Spinal cord (tissue), 10 donors: ENCODE data around the gene UBE2J1. TPM values are rescaled to one million over a fixed set of nuclear protein-coding genes. Genes with fewer than 3 reads are reported as not detected.

Source experiments
- DNase-seq, 6 donors: peaks; one replicate each; pipeline versions ENCODE4 v3.0.0 to v3.0.0-alpha.2; 2013 to 2015; ENCODE audit warnings: low spot score in 6 of 6, low read depth in 4 of 6
- H3K27ac ChIP-seq: one replicate; pipeline ENCODE4 v1.5.1; 2013; ENCODE audit warnings: low read depth, low read length, control low read depth
- H3K27me3 ChIP-seq: one replicate; pipeline ENCODE4 v1.6.1; 2013; ENCODE audit warnings: low read length; ENCODE audit not compliant: control insufficient read depth, insufficient read depth
- H3K36me3 ChIP-seq: one replicate; pipeline ENCODE4 v1.6.1; 2013; ENCODE audit warnings: low read length; ENCODE audit not compliant: control insufficient read depth, insufficient read depth
- H3K4me1 ChIP-seq: one replicate; pipeline ENCODE4 v1.6.1; 2013; ENCODE audit warnings: low read length; ENCODE audit not compliant: control insufficient read depth, insufficient read depth
- H3K4me3 ChIP-seq: one replicate; pipeline ENCODE4 v1.5.1; 2013; ENCODE audit warnings: low read depth, low read length, control low read depth
- H3K9me3 ChIP-seq: one replicate; pipeline ENCODE4 v1.6.1; 2013; ENCODE audit warnings: low read length; ENCODE audit not compliant: control insufficient read depth, insufficient read depth
- WGBS: methylation state at CpG from one replicate; pipeline ENCODE4 v1.1.5; 2013; ENCODE audit warnings: missing lambda C conversion rate; ENCODE audit not compliant: insufficient coverage; 5-methylcytosine and 5-hydroxymethylcytosine counted together
- polyA plus RNA-seq, 2 donors: library from polyadenylated mRNA; unstranded; fragments of 120-200 nt; gene quantifications; one replicate each; pipeline ENCODE4 v1.2.1, GENCODE V29; 2013; ENCODE audit not compliant: insufficient read length in 2 of 2
- total RNA-seq, 2 donors: library from RNA; depleted of rRNA in 1 of 2; stranded (reverse); fragments of 120-200 nt in 1 of 2; fragments of >200 nt in 1 of 2; gene quantifications; one replicate each; pipeline versions ENCODE4 v1.2.3 to v1.2.4, GENCODE V29; 2013 to 2014
- donor health status: healthy.

Gene UBE2J1
- total and polyA plus RNA-seq, 4 donors, result 38.1 to 66.0 (median 50.5) TPM

GRCh38 chr6:89335164-89335563, 17.4 kb downstream of the UBE2J1 start:
- DNase-seq, result no peak
- Histone ChIP-seq H3K4me3 (no peak overlapping the region), H3K4me1 (no peaks in the 10 kb centered on the region), H3K27ac (no peak overlapping the region), H3K36me3 (peaks cover 18% of the 10 kb centered on the region), H3K9me3 (no peaks in the 10 kb centered on the region), H3K27me3 (no peaks in the 10 kb centered on the region)
- WGBS, result no CpG with 5 or more reads among the region's 3 CpGs

- H3K4me1 ChIP-seq, result no peaks in the 10 kb centered on the region
- no CpG with 5 or more reads among the region's 1 CpG for WGBS
- H3K27ac ChIP-seq, result no peak overlapping the region
- no peaks in the 10 kb centered on the region for H3K27me3 ChIP-seq
- H3K36me3 ChIP-seq, result peaks cover 10% of the 10 kb centered on the region
- no peak for DNase-seq
- H3K9me3 ChIP-seq, result no peaks in the 10 kb centered on the region
- no peak overlapping the region for H3K4me3 ChIP-seq
These were observed 21.6 kb downstream of the UBE2J1 start for GRCh38 chr6:89330910-89331309.

GRCh38 chr6:89328976-89329375, 23.5 kb downstream of the UBE2J1 start:
- no peak overlapping the region for H3K4me3 ChIP-seq
- no peak for DNase-seq
- H3K9me3 ChIP-seq, result no peaks in the 10 kb centered on the region
- H3K36me3 ChIP-seq, result peaks cover 3% of the 10 kb centered on the region
- no peaks in the 10 kb centered on the region for H3K27me3 ChIP-seq
- no peak overlapping the region for H3K27ac ChIP-seq
- WGBS, result no CpG with 5 or more reads among the region's 1 CpG
- H3K4me1 ChIP-seq, result no peaks in the 10 kb centered on the region

DNA sequence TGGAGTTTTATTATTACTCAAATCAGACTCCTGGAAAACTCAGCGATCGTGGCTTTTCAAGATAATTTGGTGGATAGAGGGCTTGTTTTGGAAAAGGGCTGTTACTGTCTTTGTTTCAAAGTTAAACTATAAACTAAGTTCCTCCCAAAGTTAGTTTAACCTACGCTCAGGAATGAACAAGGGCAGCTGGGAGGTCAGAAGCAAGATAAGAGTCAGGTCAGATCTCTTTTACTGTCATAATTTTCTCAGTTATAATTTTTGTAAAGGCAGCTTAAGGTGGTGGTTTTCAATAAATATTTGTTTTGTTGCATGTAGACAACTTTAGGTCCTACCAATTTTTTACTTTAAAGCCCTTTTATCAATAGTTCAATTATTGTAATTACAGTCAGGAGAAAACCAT, 28.2 kb downstream of the UBE2J1 start:
- no CpG with 5 or more reads among the region's 3 CpGs for WGBS
- H3K4me1 ChIP-seq, result no peaks in the 10 kb centered on the region
- no peak overlapping the region for H3K4me3 ChIP-seq
- no peak for DNase-seq
- H3K36me3 ChIP-seq, result no peaks in the 10 kb centered on the region
- no peaks in the 10 kb centered on the region for H3K9me3 ChIP-seq
- H3K27ac ChIP-seq, result no peak overlapping the region
- H3K27me3 ChIP-seq, result no peaks in the 10 kb centered on the region

GRCh38 chr6:89323511-89323971, 29.0 kb downstream of the UBE2J1 start:
- no peak overlapping the region for H3K4me3 ChIP-seq
- H3K27ac ChIP-seq, result no peak overlapping the region
- H3K4me1 ChIP-seq, result no peaks in the 10 kb centered on the region
- no peak for DNase-seq
- H3K27me3 ChIP-seq, result no peaks in the 10 kb centered on the region
- no peaks in the 10 kb centered on the region for H3K9me3 ChIP-seq
- H3K36me3 ChIP-seq, result no peaks in the 10 kb centered on the region
- WGBS, result no CpG with 5 or more reads among the region's 3 CpGs

GRCh38 chr6:89321131-89321970, 31.2 kb downstream of the UBE2J1 start:
- Histone ChIP-seq H3K27me3 (no peaks in the 10 kb centered on the region), H3K27ac (no peak overlapping the region), H3K9me3 (no peaks in the 10 kb centered on the region), H3K36me3 (no peaks in the 10 kb centered on the region), H3K4me1 (no peaks in the 10 kb centered on the region), H3K4me3 (no peak overlapping the region)
- WGBS, result 92% methylated on average over 7 of the region's 9 CpGs
- DNase-seq, result no peak

- no peaks in the 10 kb centered on the region for H3K36me3 ChIP-seq
- no peak overlapping the region for H3K27ac ChIP-seq
- no peaks in the 10 kb centered on the region for H3K4me1 ChIP-seq
- H3K27me3 ChIP-seq, result no peaks in the 10 kb centered on the region
- DNase-seq, result no peak
- no peaks in the 10 kb centered on the region for H3K9me3 ChIP-seq
- 93% methylated on average over 4 of the region's 6 CpGs for WGBS
- H3K4me3 ChIP-seq, result no peak overlapping the region
These were observed 32.4 kb downstream of the UBE2J1 start for GRCh38 chr6:89320012-89320559.

DNA sequence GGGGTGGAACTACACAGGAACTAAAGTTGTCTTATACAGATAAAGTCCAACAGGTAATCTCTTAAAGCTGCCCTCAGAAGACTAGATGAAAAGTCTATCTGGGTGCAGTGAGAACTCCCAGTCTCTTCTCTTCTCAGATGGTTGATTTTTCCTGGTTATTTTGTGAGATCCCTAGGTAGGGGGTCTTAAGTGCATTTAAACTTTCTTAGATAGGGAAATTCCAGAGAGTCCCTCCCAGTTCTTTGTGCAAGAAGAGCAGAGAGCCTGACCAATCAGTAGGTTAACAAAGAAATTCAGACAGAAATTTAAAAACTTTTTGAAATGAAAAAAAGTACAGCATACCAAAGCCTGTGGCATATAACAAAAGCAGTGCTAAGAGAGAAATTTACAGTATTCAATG, 35.5 kb downstream of the UBE2J1 start:
- peaks cover 16% of the 10 kb centered on the region for H3K4me1 ChIP-seq
- no peak overlapping the region for H3K4me3 ChIP-seq
- no peak overlapping the region for H3K27ac ChIP-seq
- no peaks in the 10 kb centered on the region for H3K27me3 ChIP-seq
- no peak for DNase-seq
- no peaks in the 10 kb centered on the region for H3K9me3 ChIP-seq
- H3K36me3 ChIP-seq, result no peaks in the 10 kb centered on the region

DNA sequence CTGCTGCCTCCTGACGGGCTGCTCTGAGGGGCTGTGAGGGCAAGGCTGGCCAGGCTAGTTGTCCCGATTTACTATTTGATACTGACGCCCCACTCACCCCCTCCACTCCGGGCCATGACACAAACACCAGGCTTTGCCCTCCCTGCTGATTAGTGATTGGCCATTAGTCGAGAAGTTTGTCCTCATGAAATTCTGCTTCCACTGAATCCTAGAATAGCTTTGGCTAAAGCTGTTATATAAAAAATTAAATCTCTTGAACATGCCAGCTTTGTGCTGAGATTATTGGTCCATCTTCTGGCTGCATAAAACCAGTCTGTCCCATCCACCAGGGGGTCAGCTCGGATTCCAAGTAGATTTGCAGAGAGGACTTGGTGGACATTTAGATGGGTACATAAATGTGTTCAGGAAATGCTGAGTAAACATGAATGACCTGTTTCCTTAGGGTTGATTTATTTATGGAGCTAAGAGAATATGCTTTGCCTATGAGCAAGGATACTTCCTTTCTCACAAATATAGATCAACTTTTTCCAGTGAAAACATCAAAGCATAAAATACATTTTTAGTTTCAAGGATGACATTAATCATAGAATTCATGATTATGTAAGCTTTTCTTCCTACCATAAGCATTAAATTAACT, 37.2 kb downstream of the UBE2J1 start, which contains the start of gene GABRR2:
GABRR2 (minus strand) TSS at position 51 of the 637 bp plus-strand sequence. CDS start 134 bp downstream, outside the sequence.
- Histone ChIP-seq H3K36me3 (no peaks in the 10 kb centered on the region), H3K27ac (no peak within 1 kb of the TSS), H3K4me1 (peaks cover 29% of the 10 kb centered on the region), H3K4me3 (no peak within 1 kb of the TSS), H3K27me3 (no peaks in the 10 kb centered on the region), H3K9me3 (no peaks in the 10 kb centered on the region)
- 83% methylated on average over 2 of the region's 6 CpGs for WGBS
- no peak for DNase-seq
